Vagina (tissue), 2 donors: Measurements from ENCODE around the gene SOS2. TPM values are rescaled to one million over a fixed set of nuclear protein-coding genes. Genes with fewer than 3 reads are reported as not detected.

ENCODE experiments used
- DNase-seq, 2 donors: peaks; one replicate each; pipeline ENCODE4 v3.0.0-alpha.2; 2017; ENCODE audit errors: extremely low spot score in 2 of 2
- H3K27ac ChIP-seq: fragments of 200-600 bp; sonication (generic); one replicate; pipeline ENCODE4 v1.5.1; 2019
- H3K27me3 ChIP-seq: fragments of 200-600 bp; sonication (generic); one replicate; pipeline ENCODE4 v1.5.1; 2019
- H3K36me3 ChIP-seq, 2 donors: fragments of 200-600 bp; sonication (generic); one replicate each; pipeline ENCODE4 v1.5.1; 2017 to 2019
- H3K4me1 ChIP-seq: fragments of 200-600 bp; sonication (generic); one replicate; pipeline ENCODE4 v1.5.1; 2019
- H3K4me3 ChIP-seq, 2 donors: fragments of 200-600 bp; sonication (generic); 1 replicate in 1 of 2; 2 replicates in 1 of 2; pipeline ENCODE4 v1.5.1; 2016 to 2019
- H3K9me3 ChIP-seq: fragments of 200-600 bp; sonication (generic); one replicate; pipeline ENCODE4 v1.5.1; 2019
- CTCF ChIP-seq, 3 experiments: fragments of 450-650 bp in 2 of 3; fragments of 200-600 bp in 1 of 3; sonication (generic) in 1 of 3; IDR thresholded peaks; one replicate each; pipeline ENCODE4 v1.5.1; 2017 to 2019; ENCODE audit warnings: antibody characterized with exemption in 3 of 3, mild to moderate bottlenecking in 2 of 3, moderate library complexity in 2 of 3
- POLR2A ChIP-seq, 2 donors: fragments of 450-650 bp; IDR thresholded peaks; one replicate each; pipeline ENCODE4 v1.6.1; 2017; ENCODE audit warnings: antibody characterized with exemption in 2 of 2, mild to moderate bottlenecking in 2 of 2, moderate library complexity in 2 of 2
- POLR2AphosphoS5 ChIP-seq, 2 donors: sonication (generic); formaldehyde crosslinking; IDR thresholded peaks; one replicate each; pipeline ENCODE4 v1.9.0; 2017; ENCODE audit warnings: antibody characterized with exemption in 2 of 2, mild to moderate bottlenecking in 2 of 2, low read depth in 1 of 2; ENCODE audit not compliant: insufficient read depth in 1 of 2
- intact Hi-C: fragments of 100-400 bp; cut with DNase I; formaldehyde crosslinking; loops from one replicate; pipeline ENCODE4 v1.15.1; 2023
- total RNA-seq: library from RNA; depleted of rRNA; stranded (reverse); fragments of >200 nt; gene quantifications from one replicate; pipeline ENCODE4 v1.2.3, GENCODE V29; 2016

The SOS2 gene
- total RNA-seq, 1 donor from 2014 or later: 23.8 TPM

DNA sequence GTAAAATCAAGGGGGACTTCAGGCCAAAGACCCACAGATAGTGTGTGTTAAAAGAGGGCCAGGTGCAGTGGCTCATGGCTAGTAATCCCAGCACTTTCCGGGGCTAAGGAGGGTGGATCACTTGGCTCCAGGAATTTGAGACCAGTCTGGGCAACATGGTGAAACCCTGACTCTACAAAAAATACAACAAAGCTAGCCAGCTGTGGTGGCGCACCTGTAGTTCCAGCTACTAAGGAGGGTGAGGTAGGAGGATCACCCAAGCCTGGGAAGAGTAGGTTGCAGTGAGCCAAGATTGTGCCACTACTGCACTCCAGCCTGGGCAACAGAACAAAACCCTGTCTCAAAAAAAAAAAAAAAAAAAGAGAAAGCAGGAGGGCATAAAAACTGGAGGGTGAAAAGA is 123.5 kb downstream of the SOS2 start:
- no peak for DNase-seq
- Histone ChIP-seq H3K4me3 (no peak overlapping the region), H3K27ac (no peak overlapping the region), H3K4me1 (no peaks in the 10 kb centered on the region), H3K27me3 (no peaks in the 10 kb centered on the region), H3K36me3 (peaks cover under 1 to 40% of the 10 kb centered on the region in 2 donors), H3K9me3 (no peaks in the 10 kb centered on the region)
- intact Hi-C loops: loop anchor here (10.0 kb wide), 1 partner anchor 213 kb away; the partner anchor contains the start of gene ARF6
- TF ChIP-seq POLR2A (IDR thresholded peaks at IDR 0.05) (no peak), CTCF (IDR thresholded peaks at IDR 0.05) (no peak), POLR2AphosphoS5 (IDR thresholded peaks at IDR 0.05; ENCODE audit: insufficient read depth in 1 of 2, low read depth in 1 of 2) (no peak)

DNA sequence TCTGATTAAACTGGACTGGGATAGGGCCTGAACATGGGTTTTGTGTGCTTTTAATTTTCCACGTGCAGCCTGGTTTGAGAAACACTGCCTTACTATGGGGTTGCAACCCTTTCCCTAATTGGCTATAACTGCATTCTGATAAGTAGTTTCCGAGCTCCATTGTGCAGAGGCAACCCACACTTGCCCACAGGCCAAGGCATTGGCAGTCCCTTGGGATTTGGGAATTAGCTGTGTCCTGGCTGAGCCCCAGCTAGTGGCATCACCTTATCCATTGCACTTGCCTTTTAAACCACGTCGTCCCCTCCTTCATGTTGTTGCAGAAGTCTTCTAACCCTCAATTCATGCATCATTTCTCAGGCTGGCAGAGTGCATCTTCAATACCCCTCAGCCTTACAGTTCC is 125.2 kb downstream of the SOS2 start:
- H3K4me3 ChIP-seq: no peak overlapping the region
- no peak for TF ChIP-seq POLR2AphosphoS5 (IDR thresholded peaks at IDR 0.05; ENCODE audit: insufficient read depth in 1 of 2, low read depth in 1 of 2)
- no peak for TF ChIP-seq CTCF (IDR thresholded peaks at IDR 0.05)
- TF ChIP-seq POLR2A (IDR thresholded peaks at IDR 0.05): no peak
- no peaks in the 10 kb centered on the region for H3K27me3 ChIP-seq
- H3K4me1 ChIP-seq: no peaks in the 10 kb centered on the region
- peaks cover 0 to 24% of the 10 kb centered on the region in 2 donors for H3K36me3 ChIP-seq
- intact Hi-C loops: loop anchor here (10.0 kb wide), 1 partner anchor 211 kb away; the partner anchor contains the start of gene ARF6
- H3K9me3 ChIP-seq: no peaks in the 10 kb centered on the region
- DNase-seq: no peak
- H3K27ac ChIP-seq: no peak overlapping the region

GRCh38 chr14:50103558-50103957 is 127.8 kb downstream of the SOS2 start:
- TF ChIP-seq POLR2A (IDR thresholded peaks at IDR 0.05) (no peak), POLR2AphosphoS5 (IDR thresholded peaks at IDR 0.05; ENCODE audit: insufficient read depth in 1 of 2, low read depth in 1 of 2) (no peak), CTCF (IDR thresholded peaks at IDR 0.05) (no peak)
- no peak for DNase-seq
- Histone ChIP-seq H3K27me3 (no peaks in the 10 kb centered on the region), H3K27ac (no peak overlapping the region), H3K4me1 (no peaks in the 10 kb centered on the region), H3K4me3 (no peak overlapping the region), H3K9me3 (no peaks in the 10 kb centered on the region), H3K36me3 (peaks cover 0 to 3% of the 10 kb centered on the region in 2 donors)
- intact Hi-C loops: loop anchor here (10.0 kb wide), 1 partner anchor 209 kb away; the partner anchor contains the start of gene ARF6

GRCh38 chr14:50101417-50101816 is 130.0 kb downstream of the SOS2 start:
- DNase-seq: no peak
- no peaks in the 10 kb centered on the region for H3K36me3 ChIP-seq
- H3K4me1 ChIP-seq: no peaks in the 10 kb centered on the region
- TF ChIP-seq CTCF (IDR thresholded peaks at IDR 0.05) (no peak), POLR2A (IDR thresholded peaks at IDR 0.05) (no peak), POLR2AphosphoS5 (IDR thresholded peaks at IDR 0.05; ENCODE audit: insufficient read depth in 1 of 2, low read depth in 1 of 2) (no peak)
- intact Hi-C loops: loop anchor here (10.0 kb wide), 1 partner anchor 207 kb away; the partner anchor contains the start of gene ARF6
- H3K9me3 ChIP-seq: no peaks in the 10 kb centered on the region
- no peak overlapping the region for H3K27ac ChIP-seq
- no peaks in the 10 kb centered on the region for H3K27me3 ChIP-seq
- H3K4me3 ChIP-seq: no peak overlapping the region

GRCh38 chr14:50100805-50101204 is 130.6 kb downstream of the SOS2 start:
- intact Hi-C loops: loop anchor here (10.0 kb wide), 1 partner anchor 206 kb away; the partner anchor contains the start of gene ARF6
- Histone ChIP-seq H3K36me3 (no peaks in the 10 kb centered on the region), H3K27ac (no peak overlapping the region), H3K4me3 (no peak overlapping the region), H3K4me1 (no peaks in the 10 kb centered on the region), H3K9me3 (no peaks in the 10 kb centered on the region), H3K27me3 (no peaks in the 10 kb centered on the region)
- TF ChIP-seq POLR2AphosphoS5 (IDR thresholded peaks at IDR 0.05; ENCODE audit: insufficient read depth in 1 of 2, low read depth in 1 of 2) (no peak), POLR2A (IDR thresholded peaks at IDR 0.05) (no peak), CTCF (IDR thresholded peaks at IDR 0.05) (no peak)
- no peak for DNase-seq
